Superior temporal gyrus (tissue), 1 donor: Measurements from ENCODE around the gene FKRP.
"Not testable (repeated sequence)": the region's sequence is repeated elsewhere in the genome, so short reads cannot be mapped to it uniquely, and the experiment has no call there.

Experiments used
- DNase-seq: peaks from one replicate; pipeline ENCODE4 v3.0.0-alpha.2; 2016; ENCODE audit errors: extremely low spot score

FKRP gene, protein sequence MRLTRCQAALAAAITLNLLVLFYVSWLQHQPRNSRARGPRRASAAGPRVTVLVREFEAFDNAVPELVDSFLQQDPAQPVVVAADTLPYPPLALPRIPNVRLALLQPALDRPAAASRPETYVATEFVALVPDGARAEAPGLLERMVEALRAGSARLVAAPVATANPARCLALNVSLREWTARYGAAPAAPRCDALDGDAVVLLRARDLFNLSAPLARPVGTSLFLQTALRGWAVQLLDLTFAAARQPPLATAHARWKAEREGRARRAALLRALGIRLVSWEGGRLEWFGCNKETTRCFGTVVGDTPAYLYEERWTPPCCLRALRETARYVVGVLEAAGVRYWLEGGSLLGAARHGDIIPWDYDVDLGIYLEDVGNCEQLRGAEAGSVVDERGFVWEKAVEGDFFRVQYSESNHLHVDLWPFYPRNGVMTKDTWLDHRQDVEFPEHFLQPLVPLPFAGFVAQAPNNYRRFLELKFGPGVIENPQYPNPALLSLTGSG

DNA sequence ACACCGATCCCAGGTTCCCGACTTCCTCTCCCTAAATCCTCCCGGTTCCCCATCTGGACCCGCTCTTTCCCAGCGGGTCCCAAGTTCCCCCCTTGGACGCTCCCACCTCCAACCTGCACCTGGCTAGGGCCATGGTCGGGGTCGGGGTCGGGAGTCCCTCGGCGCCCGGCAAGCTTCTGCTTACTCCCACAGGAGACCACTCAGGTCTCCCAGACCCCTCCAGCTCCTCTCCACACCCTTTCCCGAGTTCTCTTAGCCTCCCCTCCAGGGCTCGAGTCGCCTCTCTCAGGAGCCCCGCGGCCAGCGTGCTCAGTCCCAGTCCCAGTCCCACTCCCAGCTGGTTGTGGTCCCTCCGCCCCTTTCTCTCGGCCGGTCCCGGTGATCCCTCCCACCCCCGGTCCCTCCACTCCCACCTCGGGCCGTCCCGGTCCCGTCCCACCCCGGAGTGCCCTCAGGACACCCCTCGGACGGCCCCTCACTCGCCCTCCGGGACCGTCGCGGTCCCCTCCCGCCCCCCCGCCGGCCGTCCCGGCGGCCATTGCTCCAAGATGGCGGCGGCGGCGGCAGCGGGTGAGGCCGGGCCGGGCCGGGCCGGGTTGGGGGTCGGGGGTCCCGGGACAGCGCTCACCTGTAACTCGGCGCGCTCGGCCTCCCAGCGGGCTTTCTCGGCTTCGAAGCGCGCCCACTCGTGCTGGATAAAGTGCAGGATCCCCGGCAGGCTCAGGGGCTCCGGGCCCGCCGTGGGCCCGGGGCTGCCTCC, at the start of gene FKRP:
FKRP (plus strand) TSS at position 537 of the 760 bp plus-strand sequence. CDS start 9,394 bp downstream, outside the sequence.
- DNase-seq: no peak

GRCh38 chr19:46696866-46697203, 49.0 kb upstream of the FKRP start:
- DNase-seq: no peak

DNA sequence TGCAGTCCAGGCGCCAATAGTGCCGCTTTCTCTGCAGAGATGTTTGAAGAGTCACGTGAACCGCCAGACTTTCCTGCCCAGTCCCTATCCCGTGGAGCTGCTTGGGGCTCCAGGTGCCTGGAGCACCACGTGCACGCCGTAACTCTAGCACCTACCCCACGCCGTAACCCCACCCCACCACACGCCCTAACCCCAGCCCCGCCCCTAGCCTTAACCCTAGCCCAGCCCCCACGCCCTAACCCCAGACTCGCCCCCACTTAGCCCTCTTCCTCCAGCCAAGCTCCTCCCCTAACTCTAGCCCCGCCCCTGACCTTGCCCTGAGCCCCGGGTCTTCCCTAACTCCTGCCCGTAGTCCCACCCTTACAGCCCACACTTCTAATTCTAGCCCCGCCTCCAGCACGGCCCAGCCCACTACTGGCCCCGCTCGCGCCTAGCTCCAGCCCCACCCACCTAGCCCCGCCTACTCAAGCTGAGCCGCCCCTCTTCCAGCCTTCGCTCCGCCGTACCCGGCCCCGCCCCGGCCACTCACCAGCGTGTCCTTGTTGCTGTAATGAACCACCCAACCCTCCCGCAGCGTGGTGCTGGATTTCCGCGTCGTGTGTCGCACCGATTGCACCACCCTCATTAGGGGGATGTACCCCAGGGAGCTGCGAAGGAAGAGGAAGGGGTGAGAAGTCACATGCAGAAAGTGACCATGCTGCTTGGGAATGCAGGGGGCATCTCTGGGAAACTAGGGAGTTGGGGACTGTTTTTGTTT, 48.5 kb upstream of the FKRP start:
- no peak for DNase-seq

GRCh38 chr19:46698395-46699321, 47.2 kb upstream of the FKRP start:
- no peak for DNase-seq

- DNase-seq: no peak
These were observed 45.2 kb upstream of the FKRP start for GRCh38 chr19:46700704-46701103.

DNA sequence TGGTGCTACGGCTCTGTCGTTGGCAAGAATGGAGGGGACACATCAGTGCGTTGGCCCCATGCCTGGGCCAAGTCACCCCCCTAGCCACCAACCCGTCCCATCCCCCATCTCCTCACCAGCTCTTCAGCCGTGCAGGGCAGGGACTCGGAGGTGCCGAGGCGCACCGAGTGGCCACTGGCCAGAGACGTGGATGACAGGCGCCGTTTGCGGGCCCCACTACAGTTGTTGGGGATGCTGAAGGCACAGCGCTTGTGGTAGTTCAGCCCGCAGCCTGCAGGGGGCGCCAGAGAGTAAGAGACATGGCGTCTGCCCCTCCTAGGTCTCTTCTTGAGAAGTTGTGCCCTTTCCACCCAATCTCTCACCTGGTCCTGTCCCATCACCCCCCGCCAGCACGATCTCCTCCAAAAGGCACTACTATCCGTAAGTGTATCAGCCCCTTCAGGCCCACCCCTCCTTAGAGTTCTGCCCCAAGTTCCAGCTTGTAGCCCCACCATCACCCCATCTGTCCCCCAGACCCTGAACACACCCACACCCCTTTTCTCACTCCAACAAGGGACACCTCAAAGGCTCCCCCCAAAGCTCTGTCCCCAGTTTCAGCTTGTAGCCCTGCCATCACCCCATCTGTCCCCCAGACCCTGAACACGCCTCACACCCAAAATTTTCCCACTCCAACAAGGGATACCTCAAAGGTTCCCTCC, 41.3 kb upstream of the FKRP start:
- DNase-seq: peak; percentile 57

GRCh38 chr19:46710687-46711086, 35.2 kb upstream of the FKRP start:
- no peak for DNase-seq

DNA sequence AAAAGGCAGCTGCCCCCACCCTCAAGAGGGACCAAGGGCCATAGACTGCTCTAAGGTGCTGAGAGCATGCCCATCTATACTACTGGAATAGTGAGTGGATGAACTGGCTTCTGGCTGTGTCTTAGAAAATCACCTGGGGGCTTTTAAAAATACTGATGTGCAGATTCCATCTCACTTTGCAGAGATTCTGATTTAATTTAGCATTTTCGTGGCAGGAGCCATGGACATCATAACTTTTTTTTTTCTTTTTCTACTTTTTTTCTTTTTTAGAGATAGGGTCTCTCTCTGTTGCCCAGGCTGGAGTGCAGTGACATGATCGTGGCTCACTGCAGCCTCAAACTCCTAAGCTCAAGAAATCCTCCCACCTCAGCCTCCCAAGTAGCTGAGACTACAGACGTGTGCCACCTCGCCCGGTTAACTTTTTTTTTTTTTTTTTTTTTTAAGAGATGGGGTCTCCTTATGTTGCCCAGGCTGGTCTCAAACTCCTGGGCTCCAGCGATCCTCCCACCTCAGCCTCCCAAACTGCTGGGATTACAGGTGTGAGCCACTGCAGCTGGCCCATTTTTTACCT, 33.0 kb upstream of the FKRP start:
- not testable (repeated sequence) for DNase-seq

DNA sequence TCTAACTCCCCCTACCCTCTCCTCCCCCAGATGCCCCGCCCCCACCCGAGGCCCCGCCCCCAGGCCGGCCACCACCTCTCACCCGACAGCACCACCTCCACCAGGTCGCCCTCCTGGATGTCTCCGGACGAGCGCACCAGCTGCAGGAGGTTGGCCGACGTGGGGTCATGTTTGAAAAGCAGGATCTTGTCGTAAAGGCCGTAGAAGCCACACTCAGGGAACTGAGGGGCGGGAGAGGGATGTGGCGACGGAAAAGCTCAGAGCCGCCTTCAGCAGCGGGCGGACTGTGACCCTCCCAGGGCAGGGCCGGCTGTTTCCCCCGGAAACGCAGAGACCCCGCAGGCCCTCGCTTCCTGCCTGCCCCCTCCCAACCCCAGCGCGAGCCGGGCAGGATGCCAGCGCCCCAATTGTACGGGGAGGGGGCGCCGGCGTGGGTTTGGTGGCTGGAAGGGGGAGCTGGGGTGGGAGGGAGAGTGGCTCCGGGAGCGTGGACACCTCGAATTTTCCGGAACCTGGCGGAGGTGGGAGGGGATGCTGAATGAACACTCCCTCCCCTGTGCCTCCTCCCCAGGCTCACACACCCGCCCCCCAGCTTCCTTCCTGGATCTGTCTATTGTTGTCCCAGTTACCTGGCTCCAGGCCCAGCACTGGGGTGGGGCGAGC, 31.9 kb upstream of the FKRP start:
- no peak for DNase-seq

GRCh38 chr19:46714444-46715106, 31.3 kb upstream of the FKRP start:
- DNase-seq: no peak

DNA sequence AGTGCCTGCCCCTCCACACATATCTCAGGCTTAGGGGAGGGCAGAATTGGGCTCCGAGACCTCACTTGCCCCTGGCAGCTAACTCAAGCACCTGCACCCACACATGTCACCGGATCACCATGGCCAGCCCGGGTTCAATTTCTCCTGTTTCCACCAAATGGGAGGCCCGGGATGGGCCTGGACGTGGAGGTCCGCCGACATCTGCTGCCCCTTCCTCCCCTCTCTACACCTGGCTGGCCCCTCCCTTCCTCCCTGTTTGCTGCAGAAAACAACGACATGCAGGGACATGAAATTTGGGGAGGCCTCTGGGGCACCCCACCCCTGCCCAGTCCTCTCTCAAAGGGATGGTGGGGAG, 30.3 kb upstream of the FKRP start:
- no peak for DNase-seq

GRCh38 chr19:46715975-46716671, 29.7 kb upstream of the FKRP start:
- DNase-seq: no peak

DNA sequence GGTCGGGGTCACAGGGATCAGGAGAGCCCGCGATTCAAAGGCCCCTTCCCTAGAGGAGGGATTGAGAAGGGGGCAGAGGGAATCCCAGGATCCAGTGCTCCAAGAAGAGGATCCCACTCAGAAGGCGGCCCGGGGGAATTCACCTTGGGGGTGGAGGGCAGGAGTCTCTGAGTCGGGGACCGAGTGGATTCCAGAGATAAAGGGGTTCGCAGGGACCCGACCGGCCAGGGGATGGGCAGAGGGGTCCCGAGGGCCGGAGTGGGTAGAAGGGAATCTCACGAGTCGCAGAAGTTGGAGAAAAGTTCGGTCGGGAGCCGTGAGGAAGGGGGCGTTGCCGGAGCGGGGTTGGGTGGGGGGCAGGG, 29.2 kb upstream of the FKRP start:
- no peak for DNase-seq

- DNase-seq: peak; percentile 77
These were observed 28.7 kb upstream of the FKRP start, which contains the start of gene PRKD2 for GRCh38 chr19:46717034-46717715. Gene PRKD2 (minus strand): TSS chr19:46717114. CDS start chr19:46716370, 744 bp downstream.

GRCh38 chr19:46717716-46718143, 28.1 kb upstream of the FKRP start:
- no peak for DNase-seq

DNA sequence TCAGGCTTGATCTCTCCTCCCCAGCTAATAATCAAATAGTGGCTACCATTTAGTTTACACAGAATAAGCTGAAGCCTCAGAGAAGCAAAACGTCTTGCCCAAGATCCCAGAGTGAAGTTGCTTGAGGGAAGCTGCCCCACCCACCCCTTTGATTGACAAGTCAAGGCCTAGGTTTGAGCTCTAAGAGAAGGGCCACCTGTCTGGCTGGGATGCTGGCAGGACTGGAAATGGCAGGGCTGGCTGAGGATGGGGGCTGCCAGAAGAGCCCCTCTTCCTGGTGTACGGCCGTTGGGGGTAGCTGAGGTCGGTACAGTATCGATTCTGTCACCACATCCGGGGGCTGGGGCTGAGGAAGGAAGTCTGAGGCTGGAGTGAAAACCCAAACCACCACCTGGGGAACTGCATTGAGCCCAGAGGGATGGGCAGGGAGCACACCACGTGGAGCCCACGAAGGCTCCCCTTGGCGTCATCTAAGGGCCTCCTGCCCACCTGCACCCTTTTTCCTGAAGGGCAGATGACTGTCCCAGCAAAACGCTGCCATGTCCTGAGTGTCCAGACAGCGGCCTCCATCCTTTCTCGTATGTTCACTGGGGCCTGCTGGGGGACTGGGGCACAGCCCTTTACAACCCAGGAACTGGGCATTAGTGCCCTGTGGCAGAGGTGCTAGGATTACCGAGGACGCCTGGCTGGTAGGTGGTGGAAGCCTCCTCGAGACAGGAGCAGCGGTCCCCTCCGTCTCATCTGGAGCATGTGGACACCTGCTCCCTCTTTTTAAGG, 27.5 kb upstream of the FKRP start:
- DNase-seq: no peak
